H54 (cell line): ENCODE measurements around the gene MYOD1.

Experiments used
- DNase-seq: peaks from one replicate; pipeline ENCODE4 v3.0.0; 2011; ENCODE audit warnings: low spot score, mixed read lengths; ENCODE audit not compliant: insufficient read length
- FAIRE-seq: peaks from 3 replicates; lab custom pipeline; 2011; peaks lifted over from hg19 to GRCh38; lab: Jason Lieb, UNC
- POLR2A ChIP-seq: IDR thresholded peaks from 2 replicates; pipeline ENCODE4 v1.6.1; 2011; ENCODE audit warnings: low read depth, mild to moderate bottlenecking, low read length

MYOD1 gene

DNA sequence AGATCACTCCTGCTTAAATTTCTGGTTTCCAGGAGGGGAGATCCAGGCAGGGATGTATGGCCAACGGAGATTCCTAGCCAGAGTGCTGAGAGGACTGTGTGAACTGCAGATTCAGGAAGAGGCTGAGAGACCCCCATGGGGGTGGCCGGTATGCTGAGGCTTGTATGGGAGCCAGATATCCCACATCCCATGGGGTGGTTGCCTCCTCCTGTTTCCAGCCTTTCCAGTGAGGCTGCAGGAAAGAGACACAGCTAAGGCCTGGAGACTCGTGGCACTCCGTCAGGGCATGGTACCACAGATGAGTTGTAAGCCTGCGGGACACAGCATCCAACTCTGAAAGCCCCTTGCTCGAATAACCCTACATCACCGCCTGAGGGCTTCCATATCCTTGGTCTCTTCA is 1.4 kb upstream of the MYOD1 start:
- DNase-seq (no peak), FAIRE-seq (no peak)
- TF ChIP-seq POLR2A: no peak

DNA sequence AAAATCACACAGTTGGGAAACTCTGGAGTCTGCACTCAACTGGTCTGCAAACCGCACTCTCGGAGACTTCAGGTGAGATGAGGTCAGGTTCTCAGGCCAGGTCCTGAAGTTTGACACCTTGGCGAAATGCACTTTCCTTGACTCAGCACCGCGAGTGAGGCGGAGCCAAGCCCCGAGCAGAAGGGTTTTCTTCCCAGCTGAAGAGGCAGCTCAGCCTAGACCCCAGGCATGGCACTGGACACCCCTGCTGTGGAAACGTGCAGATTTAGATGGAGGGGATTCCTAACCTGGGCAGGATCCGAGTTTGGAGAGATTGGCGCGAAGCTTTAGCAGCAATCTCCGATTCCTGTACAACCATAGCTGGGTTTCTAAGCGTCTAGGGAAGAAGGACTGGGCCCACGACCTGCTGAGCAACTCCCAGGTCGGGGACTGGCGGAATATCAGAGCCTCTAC is 835 bp upstream of the MYOD1 start:
- FAIRE-seq: no peak
- TF ChIP-seq POLR2A: no peak

DNA sequence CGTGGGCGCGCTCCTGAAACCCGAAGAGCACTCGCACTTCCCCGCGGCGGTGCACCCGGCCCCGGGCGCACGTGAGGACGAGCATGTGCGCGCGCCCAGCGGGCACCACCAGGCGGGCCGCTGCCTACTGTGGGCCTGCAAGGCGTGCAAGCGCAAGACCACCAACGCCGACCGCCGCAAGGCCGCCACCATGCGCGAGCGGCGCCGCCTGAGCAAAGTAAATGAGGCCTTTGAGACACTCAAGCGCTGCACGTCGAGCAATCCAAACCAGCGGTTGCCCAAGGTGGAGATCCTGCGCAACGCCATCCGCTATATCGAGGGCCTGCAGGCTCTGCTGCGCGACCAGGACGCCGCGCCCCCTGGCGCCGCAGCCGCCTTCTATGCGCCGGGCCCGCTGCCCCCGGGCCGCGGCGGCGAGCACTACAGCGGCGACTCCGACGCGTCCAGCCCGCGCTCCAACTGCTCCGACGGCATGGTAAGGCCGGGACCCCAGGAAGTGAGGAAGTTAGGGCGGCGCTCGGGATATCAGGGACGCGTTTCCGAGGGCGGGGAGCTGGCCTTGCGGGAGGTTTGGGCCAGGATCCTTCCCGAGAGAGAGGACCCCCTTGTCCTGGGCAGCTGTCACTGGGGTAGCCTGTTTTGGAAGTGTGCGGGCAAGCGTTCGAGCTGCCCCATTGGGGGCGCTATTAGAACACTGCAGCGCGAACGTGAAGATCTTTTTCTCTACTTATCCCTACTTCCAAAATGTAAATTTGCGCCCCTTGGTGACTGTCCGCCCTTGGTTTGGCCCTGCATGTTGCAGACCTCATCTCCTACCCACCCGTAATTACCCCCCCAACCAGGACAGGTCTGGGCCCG is 796 bp downstream of the MYOD1 start:
- no peak for FAIRE-seq
- no peak for DNase-seq
- TF ChIP-seq POLR2A: no peak

More for the DNA sequence above, 835 bp upstream of the MYOD1 start:
- DNase-seq: no peak

DNA sequence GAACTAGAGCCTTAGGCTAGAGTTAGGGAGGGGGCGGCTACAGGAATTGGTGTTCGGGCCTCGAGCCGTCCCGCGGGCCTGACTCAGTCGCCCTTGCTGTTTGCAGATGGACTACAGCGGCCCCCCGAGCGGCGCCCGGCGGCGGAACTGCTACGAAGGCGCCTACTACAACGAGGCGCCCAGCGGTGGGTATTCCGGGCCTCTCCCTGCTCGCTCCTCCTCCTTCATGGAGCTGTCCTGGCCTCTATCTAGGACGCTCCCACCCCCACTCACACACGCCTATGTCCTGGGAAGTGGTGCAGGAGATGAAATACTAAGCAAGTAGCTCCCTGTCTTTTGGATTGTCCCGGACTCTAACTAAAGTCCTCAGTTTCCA is 1.4 kb downstream of the MYOD1 start:
- FAIRE-seq (no peak), DNase-seq (no peak)
- TF ChIP-seq POLR2A: no peak

DNA sequence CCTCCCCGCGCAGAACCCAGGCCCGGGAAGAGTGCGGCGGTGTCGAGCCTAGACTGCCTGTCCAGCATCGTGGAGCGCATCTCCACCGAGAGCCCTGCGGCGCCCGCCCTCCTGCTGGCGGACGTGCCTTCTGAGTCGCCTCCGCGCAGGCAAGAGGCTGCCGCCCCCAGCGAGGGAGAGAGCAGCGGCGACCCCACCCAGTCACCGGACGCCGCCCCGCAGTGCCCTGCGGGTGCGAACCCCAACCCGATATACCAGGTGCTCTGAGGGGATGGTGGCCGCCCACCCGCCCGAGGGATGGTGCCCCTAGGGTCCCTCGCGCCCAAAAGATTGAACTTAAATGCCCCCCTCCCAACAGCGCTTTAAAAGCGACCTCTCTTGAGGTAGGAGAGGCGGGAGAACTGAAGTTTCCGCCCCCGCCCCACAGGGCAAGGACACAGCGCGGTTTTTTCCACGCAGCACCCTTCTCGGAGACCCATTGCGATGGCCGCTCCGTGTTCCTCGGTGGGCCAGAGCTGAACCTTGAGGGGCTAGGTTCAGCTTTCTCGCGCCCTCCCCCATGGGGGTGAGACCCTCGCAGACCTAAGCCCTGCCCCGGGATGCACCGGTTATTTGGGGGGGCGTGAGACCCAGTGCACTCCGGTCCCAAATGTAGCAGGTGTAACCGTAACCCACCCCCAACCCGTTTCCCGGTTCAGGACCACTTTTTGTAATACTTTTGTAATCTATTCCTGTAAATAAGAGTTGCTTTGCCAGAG is 2.0 kb downstream of the MYOD1 start:
- FAIRE-seq (no peak), DNase-seq (no peak)
- no peak for TF ChIP-seq POLR2A

DNA sequence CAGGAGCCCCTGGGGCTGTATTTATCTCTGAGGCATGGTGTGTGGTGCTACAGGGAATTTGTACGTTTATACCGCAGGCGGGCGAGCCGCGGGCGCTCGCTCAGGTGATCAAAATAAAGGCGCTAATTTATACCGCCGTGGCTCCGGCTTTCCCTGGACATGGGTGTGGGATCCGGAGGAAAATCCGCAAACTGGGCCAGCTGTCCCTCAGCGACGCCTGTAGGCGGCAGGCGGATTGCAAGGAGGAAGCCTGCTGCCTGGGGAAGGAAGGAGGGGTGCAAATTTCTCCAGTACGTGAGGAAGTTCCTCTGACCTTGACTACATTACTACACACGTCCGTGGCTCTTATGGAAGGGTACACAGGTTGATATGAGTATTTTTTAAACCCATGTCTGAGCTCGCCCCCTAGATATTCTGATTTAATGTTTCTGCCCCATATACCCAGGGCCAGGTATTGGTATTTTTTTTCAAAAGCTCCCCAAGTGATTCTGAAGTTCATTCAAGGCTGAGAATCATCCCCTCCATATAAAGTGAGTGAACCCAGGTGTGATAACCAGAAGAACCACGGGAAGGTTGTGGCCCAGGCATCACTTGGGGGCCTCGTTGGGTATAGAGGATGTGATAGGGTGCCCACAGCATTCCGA is 2.8 kb downstream of the MYOD1 start:
- no peak for FAIRE-seq
- no peak for TF ChIP-seq POLR2A
- DNase-seq: no peak

DNA sequence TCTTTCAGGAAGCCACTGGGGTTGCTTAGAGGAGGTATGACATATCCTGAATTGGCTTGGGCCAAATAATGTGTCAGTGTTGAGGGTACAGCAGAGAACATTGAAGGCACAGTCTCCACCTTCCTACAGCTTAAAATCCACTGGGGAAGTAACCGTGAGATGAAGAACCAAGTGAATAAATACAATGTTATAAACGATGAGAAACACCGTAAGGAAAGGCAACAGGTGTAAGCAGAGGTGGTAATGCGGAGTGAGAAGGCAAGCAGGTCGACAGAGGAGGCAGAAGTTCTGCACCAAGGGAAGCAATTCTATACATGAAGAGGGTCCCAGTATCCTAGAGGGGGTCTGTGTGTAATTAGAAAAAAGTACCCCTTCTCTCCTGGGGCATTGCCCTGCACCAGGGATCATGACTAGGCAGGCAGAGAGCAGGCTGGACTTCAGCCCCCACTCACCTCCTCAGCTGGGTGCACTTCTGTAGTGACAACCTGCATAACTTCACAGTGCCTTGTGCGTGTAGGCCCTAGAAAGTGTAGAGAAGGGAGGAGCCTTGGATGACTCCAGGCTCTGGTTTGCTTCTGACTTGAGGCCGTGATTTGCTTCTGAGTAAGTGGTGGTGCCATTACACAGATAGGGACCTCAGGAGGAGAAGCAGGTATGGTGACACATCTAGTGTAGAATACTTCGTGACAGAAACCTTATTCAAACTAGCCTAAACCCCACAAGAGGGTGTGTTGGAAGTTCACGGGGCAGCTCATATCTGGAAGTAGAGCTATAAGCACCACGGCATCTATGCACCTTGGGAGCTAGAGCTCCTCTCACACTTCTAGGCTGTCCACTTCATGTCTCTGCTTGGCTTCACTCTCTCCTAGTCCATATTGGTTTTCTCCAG is 4.9 kb downstream of the MYOD1 start:
- DNase-seq: no peak
- no peak for TF ChIP-seq POLR2A
- no peak for FAIRE-seq

DNA sequence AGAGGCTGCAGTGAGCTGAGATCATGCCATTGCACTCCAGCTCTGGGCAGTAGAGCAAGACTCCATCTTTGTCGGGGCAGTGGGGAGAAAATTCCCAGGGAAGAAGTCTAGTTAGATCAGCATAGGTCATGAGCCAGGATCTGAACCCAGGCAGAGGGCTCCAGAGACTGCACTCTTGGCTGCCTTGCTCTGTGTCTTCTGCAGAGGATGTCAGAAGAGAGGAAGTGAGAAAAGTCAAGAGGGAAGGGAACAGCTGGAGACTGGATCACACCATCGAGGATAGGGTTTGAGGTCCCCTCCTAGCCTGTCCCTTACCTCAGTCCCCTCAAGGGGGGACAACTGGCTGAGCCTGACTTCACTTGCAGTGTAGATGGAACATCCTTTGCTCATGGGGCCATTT is 5.8 kb downstream of the MYOD1 start:
- FAIRE-seq: no peak
- DNase-seq: no peak
- no peak for TF ChIP-seq POLR2A

DNA sequence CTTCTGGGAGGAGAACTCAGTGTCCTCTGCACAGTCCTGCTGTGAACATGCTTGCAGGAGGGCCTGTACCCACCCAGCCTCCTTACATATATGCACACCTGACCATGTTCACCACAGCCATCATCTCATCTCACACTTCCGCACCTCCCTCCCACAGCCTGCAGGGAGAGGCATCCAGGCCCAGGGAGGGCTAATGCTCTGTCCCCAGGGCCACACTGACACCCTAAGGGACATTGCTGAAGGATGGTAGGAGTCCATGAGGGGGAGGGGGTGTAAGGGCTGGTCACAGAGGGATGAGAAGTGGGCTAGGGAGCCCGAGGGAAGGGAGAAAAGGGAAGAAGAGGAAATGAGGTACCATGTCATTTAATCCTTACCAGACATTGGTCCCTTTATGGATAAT is 10.8 kb downstream of the MYOD1 start:
- FAIRE-seq: no peak
- TF ChIP-seq POLR2A: no peak
- no peak for DNase-seq

DNA sequence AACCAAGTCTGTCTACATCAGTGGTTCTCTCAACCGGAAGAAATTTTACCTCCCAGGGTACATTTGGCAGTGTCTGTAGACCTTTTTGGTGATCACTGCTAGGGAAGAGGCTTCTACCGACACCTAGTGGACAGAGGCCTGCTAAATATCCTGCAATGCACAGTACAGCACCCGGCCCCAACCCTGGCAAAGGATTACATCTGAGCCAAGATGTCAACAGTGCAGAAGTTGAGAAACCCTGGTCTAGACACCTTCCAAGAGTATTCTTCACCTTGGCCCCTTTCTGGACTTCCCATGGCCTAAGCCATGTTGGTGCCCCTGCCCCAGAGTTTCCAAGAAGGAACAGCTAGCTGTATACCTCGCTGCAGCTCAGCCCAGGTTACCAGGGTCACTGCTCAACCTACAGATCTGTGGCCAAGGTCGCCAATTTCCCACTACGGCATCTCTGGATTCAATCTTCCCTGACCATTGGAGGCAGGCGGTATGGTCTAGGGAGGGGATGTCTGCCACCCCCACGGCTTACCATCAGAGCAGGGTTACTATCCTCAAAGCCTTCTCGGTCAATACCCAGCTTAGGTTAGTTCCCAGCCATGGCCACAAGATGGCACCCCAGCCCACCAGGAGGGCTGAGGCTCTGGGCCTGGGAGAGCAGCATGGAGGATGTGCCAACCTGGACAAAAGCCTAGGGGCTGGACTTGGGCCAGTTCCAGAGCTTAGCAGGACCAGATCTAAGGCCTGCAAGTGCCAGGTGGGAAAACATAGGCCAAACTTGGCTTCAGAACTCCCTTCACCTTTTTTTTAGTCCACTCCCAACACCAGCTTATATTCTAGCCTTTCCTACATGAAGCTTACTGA is 11.5 kb downstream of the MYOD1 start:
- FAIRE-seq (peak; percentile 30), DNase-seq (peak; percentile 98)
- TF ChIP-seq POLR2A: no peak

DNA sequence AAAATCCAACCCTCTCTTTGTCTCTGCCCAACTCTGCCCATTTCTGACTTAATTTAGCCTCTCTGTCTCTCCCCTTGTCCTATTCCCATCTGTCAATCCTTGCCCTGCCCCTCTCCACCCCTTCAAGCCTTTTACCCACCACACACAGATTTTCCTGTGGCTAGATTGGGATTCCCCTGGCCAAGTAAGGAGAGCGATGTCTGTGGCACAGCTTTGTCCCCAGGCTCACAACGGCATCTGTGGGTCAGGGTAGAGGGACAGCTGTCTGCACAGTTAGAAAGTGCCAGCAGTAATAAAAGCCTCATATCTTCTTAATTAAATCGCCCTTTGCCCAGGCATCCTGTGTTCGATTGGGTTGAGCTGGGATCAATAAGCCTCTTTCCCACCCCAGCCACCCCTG is 13.9 kb downstream of the MYOD1 start:
- DNase-seq (no peak), FAIRE-seq (no peak)
- no peak for TF ChIP-seq POLR2A

DNA sequence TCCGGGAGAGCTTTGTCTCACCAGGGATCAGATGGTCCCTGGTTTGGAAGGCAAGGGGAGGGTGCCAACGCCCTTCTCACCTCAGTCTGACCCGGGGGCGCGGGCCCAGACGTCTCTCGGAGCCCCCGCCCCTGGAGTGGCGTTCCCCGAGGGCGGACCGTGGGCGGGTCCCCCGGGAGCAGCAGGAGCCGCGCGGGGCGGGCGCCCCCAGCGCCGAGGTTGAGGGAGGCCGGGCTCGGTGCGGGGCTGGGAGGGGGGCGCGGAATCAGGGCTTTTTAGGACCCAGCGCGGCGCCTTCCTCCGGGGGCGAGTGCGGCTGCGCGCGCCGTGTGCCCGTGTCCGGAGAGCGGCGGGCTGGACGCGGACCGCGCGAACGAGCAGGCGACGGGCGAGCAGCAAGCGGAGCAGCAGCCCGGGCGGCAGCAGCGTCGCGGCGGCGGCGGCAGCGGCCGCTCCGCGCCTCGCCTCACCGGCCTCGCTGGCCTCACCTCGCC is 15.1 kb downstream of the MYOD1 start, which contains the start of gene KCNC1:
KCNC1 (plus strand) TSS at position 364 of the 494 bp plus-strand sequence. CDS start 1,222 bp downstream, outside the sequence.
- no peak for DNase-seq
- FAIRE-seq: no peak
- TF ChIP-seq POLR2A: no peak
